Measurements from ENCODE around the gene MTCH1. TPM values are rescaled to one million over a fixed set of nuclear protein-coding genes. Genes with fewer than 3 reads are reported as not detected.

MTCH1 gene
- total RNA-seq, 4 donors from 2014 or later, result 85.6 to 127 (median 116) TPM

DNA sequence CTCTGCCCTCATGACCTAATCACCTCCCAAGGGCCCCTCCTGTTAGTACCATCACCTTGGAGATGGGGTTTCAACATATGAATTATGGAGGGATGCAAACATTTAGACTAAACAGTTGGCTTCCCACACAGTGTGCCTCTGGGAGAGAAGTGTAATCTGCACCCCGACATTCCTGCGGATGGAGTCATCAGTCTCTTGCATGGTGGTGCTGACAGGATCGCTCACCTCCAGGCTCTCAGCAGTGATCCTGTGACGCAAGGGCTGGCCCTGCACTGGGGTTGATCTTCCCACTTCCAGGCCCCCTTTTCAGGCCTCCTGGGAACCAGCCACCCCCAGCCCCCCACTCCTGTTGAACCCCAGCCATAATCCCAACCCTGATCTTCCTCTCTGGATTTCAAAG is 47.5 kb downstream of the MTCH1 start:
- DNase-seq (no peak), ATAC-seq (no peak)
- Histone ChIP-seq H3K4me1 (no peaks in the 10 kb centered on the region), H3K9me3 (no peaks in the 10 kb centered on the region), H3K36me3 (no peaks in the 10 kb centered on the region), H3K4me3 (no peak overlapping the region), H3K27me3 (no peaks in the 10 kb centered on the region), H3K27ac (no peak overlapping the region)
- TF ChIP-seq, protein P1, sequence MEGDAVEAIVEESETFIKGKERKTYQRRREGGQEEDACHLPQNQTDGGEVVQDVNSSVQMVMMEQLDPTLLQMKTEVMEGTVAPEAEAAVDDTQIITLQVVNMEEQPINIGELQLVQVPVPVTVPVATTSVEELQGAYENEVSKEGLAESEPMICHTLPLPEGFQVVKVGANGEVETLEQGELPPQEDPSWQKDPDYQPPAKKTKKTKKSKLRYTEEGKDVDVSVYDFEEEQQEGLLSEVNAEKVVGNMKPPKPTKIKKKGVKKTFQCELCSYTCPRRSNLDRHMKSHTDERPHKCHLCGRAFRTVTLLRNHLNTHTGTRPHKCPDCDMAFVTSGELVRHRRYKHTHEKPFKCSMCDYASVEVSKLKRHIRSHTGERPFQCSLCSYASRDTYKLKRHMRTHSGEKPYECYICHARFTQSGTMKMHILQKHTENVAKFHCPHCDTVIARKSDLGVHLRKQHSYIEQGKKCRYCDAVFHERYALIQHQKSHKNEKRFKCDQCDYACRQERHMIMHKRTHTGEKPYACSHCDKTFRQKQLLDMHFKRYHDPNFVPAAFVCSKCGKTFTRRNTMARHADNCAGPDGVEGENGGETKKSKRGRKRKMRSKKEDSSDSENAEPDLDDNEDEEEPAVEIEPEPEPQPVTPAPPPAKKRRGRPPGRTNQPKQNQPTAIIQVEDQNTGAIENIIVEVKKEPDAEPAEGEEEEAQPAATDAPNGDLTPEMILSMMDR (IDR thresholded peaks at IDR 0.05 in 4 of 5, conservative IDR thresholded peaks at IDR 0.05 in 1 of 5), result no peak
- TF ChIP-seq POLR2A (IDR thresholded peaks at IDR 0.05), result no peak
- in situ Hi-C loops (cut with MboI; ENCODE audit: low sequenced_read_pairs in 4 of 4) (no loop called here), intact Hi-C loops (cut with DNase I; ENCODE audit: low total_unique reads) (no loop called here)

DNA sequence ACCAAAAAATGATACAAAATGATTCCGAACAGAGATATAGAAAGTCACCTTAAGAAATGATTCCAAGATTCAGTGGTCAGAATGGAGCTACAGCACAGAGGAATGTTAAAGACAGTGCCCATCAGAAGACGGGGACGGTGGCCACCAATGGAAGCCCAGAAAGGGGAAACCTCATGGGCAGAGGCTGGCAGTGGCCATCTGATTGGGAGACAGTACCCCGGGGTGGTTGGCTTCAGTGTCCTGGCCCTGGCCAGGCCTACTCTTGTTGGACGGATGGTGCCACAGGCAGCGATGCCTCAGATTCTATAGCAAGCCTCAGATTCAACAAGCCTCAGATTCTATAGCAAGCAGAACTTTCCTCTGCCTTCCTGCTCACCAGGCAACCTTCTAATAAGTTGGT is 48.1 kb downstream of the MTCH1 start:
- Histone ChIP-seq H3K36me3 (no peaks in the 10 kb centered on the region), H3K4me1 (no peaks in the 10 kb centered on the region), H3K27me3 (no peaks in the 10 kb centered on the region), H3K4me3 (no peak overlapping the region), H3K27ac (no peak overlapping the region), H3K9me3 (no peaks in the 10 kb centered on the region)
- DNase-seq (no peak), ATAC-seq (no peak)
- intact Hi-C loops (cut with DNase I; ENCODE audit: low total_unique reads) (no loop called here), in situ Hi-C loops (cut with MboI; ENCODE audit: low sequenced_read_pairs in 4 of 4) (no loop called here)
- TF ChIP-seq, protein P1 (IDR thresholded peaks at IDR 0.05 in 4 of 5, conservative IDR thresholded peaks at IDR 0.05 in 1 of 5), result no peak
- TF ChIP-seq POLR2A (IDR thresholded peaks at IDR 0.05), result no peak

DNA sequence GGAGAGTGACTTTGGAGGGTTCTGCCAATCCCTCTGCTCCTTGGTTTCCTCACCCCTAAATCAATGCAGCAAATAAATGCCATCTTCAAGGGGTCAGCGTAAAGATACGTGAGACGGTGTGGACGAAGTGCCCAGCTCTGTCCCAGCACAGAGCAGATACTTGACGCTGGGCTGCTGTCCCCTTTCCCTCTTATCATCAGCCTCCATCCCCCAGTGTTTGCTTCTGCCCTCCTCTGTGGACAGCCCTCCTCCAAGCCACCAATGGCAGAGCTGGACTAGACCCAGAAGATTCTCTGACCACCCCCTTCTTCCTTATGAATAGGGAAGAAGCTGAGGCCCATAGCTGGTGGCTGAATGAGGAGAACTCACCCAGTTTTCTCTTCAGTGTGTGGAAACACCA is 49.2 kb downstream of the MTCH1 start:
- no peaks in the 10 kb centered on the region for H3K27me3 ChIP-seq
- no peaks in the 10 kb centered on the region for H3K36me3 ChIP-seq
- in situ Hi-C loops (cut with MboI; ENCODE audit: low sequenced_read_pairs in 4 of 4), result no loop called here
- DNase-seq (no peak), ATAC-seq (no peak)
- H3K4me3 ChIP-seq, result no peak overlapping the region
- intact Hi-C loops (cut with DNase I; ENCODE audit: low total_unique reads), result no loop called here
- H3K4me1 ChIP-seq, result no peaks in the 10 kb centered on the region
- no peak overlapping the region for H3K27ac ChIP-seq
- no peak for TF ChIP-seq POLR2A (IDR thresholded peaks at IDR 0.05)
- TF ChIP-seq, protein P1 (IDR thresholded peaks at IDR 0.05 in 4 of 5, conservative IDR thresholded peaks at IDR 0.05 in 1 of 5), result no peak
- H3K9me3 ChIP-seq, result no peaks in the 10 kb centered on the region

DNA sequence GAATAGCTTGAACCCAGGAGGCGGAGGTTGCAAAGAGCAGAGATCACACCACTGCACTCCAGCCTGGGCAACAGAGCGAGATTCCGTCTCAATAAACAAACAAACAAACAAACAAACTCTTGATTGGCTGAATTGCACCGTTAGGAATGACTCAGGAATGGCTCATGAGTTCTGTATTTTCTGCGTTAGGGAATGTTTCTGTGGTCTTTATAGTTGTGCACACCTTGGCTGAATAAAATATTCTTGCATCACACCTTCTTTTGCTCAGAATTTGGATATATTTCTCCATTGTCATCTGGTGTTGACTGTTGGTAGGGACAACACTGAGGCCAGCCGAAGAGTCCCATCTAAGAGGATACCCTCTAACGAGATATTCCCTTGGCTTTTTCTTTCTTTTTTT is 51.1 kb downstream of the MTCH1 start:
- H3K36me3 ChIP-seq, result no peaks in the 10 kb centered on the region
- H3K27ac ChIP-seq, result no peak overlapping the region
- intact Hi-C loops (cut with DNase I; ENCODE audit: low total_unique reads), result no loop called here
- H3K4me1 ChIP-seq, result peaks cover 6 to 9% of the 10 kb centered on the region in 2 donors
- no peak for ATAC-seq
- no peak for DNase-seq
- in situ Hi-C loops (cut with MboI; ENCODE audit: low sequenced_read_pairs in 4 of 4), result no loop called here
- no peaks in the 10 kb centered on the region for H3K27me3 ChIP-seq
- no peak for TF ChIP-seq POLR2A (IDR thresholded peaks at IDR 0.05)
- TF ChIP-seq, protein P1 (IDR thresholded peaks at IDR 0.05 in 4 of 5, conservative IDR thresholded peaks at IDR 0.05 in 1 of 5), result no peak
- H3K4me3 ChIP-seq, result no peak overlapping the region
- no peaks in the 10 kb centered on the region for H3K9me3 ChIP-seq

DNA sequence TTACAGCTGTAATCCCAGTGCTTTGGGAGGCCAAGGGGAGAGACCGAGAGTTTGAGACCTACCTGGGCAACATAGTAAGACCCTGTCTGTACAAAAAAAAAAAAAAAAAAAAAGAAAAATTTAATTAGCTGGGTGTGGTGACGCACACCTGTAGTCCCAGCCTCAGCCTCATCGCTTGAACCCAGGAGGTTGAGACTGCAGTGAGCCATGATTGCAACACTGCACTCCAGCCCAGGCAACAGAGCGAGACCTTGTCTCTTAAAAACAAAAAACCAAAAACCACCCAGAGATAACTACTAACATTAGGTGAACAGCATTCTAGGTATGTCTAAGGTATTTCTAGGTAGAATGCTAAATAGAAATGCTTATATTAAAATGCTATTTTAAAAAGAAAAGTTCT is 52.5 kb downstream of the MTCH1 start:
- H3K36me3 ChIP-seq, result no peaks in the 10 kb centered on the region
- DNase-seq (no peak), ATAC-seq (no peak)
- no peak overlapping the region for H3K27ac ChIP-seq
- H3K4me3 ChIP-seq, result no peak overlapping the region
- in situ Hi-C loops (cut with MboI; ENCODE audit: low sequenced_read_pairs in 4 of 4) (no loop called here), intact Hi-C loops (cut with DNase I; ENCODE audit: low total_unique reads) (no loop called here)
- peaks cover 20 to 23% of the 10 kb centered on the region in 2 donors for H3K4me1 ChIP-seq
- no peaks in the 10 kb centered on the region for H3K27me3 ChIP-seq
- TF ChIP-seq POLR2A (IDR thresholded peaks at IDR 0.05), result no peak
- no peaks in the 10 kb centered on the region for H3K9me3 ChIP-seq

All from gastrocnemius medialis (tissue), 4 donors.